Glutamatergic neuron (in vitro differentiated cells): ENCODE data around the gene INF2. TPM values are rescaled to one million over a fixed set of nuclear protein-coding genes. Genes with fewer than 3 reads are reported as not detected.

Experiments
- DNase-seq: peaks from one replicate; pipeline ENCODE4 v3.0.0; 2022
- H3K27ac Mint-ChIP-seq: one replicate; pipeline ENCODE4 v1.8.0; 2020; ENCODE audit warnings: mild to moderate bottlenecking, mixed read lengths, inconsistent platforms; ENCODE audit not compliant: unreplicated experiment
- H3K27me3 Mint-ChIP-seq: one replicate; pipeline ENCODE4 v1.8.0; 2020; ENCODE audit warnings: mild to moderate bottlenecking, moderate library complexity, mixed read lengths, inconsistent platforms; ENCODE audit not compliant: unreplicated experiment
- H3K36me3 Mint-ChIP-seq: one replicate; pipeline ENCODE4 v1.8.0; 2020; ENCODE audit warnings: mild to moderate bottlenecking, mixed read lengths, inconsistent platforms; ENCODE audit not compliant: unreplicated experiment
- H3K4me1 Mint-ChIP-seq: one replicate; pipeline ENCODE4 v1.8.0; 2020; ENCODE audit warnings: mild to moderate bottlenecking, low read depth, mixed read lengths, inconsistent platforms; ENCODE audit not compliant: unreplicated experiment
- H3K4me3 Mint-ChIP-seq: one replicate; pipeline ENCODE4 v1.8.0; 2020; ENCODE audit warnings: mild to moderate bottlenecking, mixed read lengths, inconsistent platforms; ENCODE audit not compliant: unreplicated experiment
- H3K9me3 Mint-ChIP-seq: one replicate; pipeline ENCODE4 v1.8.0; 2020; ENCODE audit warnings: mild to moderate bottlenecking, moderate library complexity, mixed read lengths, inconsistent platforms; ENCODE audit not compliant: unreplicated experiment
- total RNA-seq: library from RNA; stranded (reverse); fragmentation: NEBNext Ultra II Directional; extraction: Animal tissue kit (Norgen Biotek cat#: 25700); gene quantifications from one replicate; pipeline ENCODE4 v1.2.1, GENCODE V29; 2021; ENCODE audit not compliant: unreplicated experiment
- TF ChIP-seq, protein P1 (sequence below): fragments of 200-600 bp; sonication (generic); IDR thresholded peaks from one replicate; pipeline ENCODE4 v1.5.0; 2021; ENCODE audit not compliant: partially characterized antibody, unreplicated experiment

INF2 gene
- total RNA-seq, 1 donor from 2014 or later, result 11.8 TPM

DNA sequence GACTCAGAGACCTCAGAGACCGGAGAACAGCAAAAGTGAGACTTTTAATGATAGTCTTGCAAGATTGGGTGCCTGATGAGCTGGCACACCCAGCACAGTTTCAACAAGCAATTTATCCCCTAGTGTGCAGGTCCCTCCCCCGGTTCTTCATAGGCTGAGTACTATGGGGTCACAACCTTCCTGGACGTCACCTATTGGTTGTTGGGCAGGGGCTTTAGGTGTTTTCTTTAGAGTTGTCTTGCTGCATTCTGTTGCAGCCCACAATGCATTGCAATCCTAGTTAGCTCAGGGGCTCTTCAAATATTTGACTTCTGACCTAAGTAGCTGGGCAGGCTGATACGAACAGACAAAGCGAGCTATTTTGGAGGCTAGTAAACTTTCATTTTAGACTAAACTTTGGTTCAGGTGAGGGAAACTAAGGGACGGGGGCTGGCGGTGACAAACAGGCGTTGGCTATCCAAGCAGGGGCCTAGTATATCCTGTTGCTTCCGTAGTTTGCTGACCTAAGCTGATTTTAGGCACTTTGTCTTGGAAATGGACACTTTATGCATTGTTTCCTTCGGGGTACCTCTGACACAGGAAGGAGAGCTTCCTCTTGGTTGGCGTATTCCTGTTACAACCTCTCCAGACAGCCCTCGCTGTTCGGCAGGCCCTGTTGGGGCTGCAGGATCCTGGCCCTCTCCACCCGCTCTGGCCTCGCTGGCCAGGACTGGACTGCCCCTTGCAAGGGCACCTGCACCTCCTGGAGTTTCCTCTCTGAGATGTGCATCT is 77.6 kb downstream of the INF2 start:
- DNase-seq, result no peak
- TF ChIP-seq, protein P1, sequence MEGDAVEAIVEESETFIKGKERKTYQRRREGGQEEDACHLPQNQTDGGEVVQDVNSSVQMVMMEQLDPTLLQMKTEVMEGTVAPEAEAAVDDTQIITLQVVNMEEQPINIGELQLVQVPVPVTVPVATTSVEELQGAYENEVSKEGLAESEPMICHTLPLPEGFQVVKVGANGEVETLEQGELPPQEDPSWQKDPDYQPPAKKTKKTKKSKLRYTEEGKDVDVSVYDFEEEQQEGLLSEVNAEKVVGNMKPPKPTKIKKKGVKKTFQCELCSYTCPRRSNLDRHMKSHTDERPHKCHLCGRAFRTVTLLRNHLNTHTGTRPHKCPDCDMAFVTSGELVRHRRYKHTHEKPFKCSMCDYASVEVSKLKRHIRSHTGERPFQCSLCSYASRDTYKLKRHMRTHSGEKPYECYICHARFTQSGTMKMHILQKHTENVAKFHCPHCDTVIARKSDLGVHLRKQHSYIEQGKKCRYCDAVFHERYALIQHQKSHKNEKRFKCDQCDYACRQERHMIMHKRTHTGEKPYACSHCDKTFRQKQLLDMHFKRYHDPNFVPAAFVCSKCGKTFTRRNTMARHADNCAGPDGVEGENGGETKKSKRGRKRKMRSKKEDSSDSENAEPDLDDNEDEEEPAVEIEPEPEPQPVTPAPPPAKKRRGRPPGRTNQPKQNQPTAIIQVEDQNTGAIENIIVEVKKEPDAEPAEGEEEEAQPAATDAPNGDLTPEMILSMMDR, result no peak
- Mint-ChIP-seq H3K4me1 (peaks cover 10% of the 10 kb centered on the region), H3K4me3 (no peak overlapping the region), H3K9me3 (peaks cover 23% of the 10 kb centered on the region), H3K27me3 (peaks cover 10% of the 10 kb centered on the region), H3K36me3 (peaks cover 12% of the 10 kb centered on the region), H3K27ac (no peak overlapping the region)

DNA sequence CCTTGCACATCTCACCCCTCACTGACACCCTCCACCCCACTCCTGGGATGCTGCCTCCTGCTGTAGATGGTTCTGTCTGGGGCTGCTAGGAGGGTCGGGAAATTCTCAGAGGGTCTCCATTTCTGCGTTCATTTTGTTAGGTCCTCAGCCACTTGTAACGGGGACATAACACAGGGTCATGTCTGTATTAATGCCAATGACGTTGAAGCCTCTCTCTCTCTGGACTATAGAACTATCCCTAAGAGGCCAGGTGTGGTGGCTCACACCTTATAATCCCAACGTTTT is 78.2 kb downstream of the INF2 start:
- peaks cover 10% of the 10 kb centered on the region for H3K27me3 Mint-ChIP-seq
- TF ChIP-seq, protein P1, result no peak
- H3K27ac Mint-ChIP-seq, result no peak overlapping the region
- H3K9me3 Mint-ChIP-seq, result peaks cover 23% of the 10 kb centered on the region
- DNase-seq, result no peak
- no peak overlapping the region for H3K4me3 Mint-ChIP-seq
- H3K4me1 Mint-ChIP-seq, result peaks cover 10% of the 10 kb centered on the region
- peaks cover 12% of the 10 kb centered on the region for H3K36me3 Mint-ChIP-seq

DNA sequence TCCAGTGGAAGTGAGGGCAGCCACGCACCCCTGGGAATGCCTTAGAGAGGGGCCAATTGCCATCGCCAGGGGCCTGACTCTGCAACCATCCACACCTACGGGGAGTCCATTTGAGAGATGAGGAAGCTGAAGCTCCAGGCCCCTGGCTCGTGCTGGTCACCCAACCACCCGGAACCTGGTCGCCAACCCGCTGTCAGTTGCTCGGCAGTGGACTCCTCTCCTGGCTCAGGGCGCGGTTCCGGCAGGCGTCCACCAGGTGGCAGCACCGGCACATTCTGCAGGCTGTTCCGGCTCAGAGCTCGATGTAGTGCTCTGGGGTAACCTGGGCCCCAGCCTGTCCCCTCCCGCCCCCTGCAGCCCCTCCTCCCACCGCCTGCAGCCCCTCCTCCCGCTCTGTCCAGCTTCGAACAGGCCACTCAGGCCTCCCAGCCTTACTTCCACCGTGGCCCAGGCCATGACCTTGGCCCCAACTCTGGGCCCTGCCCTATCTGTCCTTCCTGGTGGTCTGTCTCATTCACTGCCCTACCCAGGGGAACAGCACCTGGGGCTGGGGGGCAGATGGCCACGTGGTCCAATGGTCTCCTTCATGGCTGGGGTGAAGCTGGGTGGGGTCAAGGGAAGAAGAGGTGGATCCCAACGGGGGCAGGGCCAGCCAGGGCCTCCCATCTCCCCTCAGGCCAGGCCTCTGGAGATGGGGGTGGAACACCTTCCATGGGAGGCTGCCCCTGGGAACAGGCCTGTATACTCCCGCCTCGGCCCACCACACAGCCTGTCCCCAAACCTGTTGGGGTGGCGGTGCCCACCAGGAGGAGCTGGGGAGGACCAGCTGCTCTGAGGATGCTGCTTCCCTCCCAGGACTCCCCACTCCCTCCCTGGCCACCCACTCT is 79.3 kb downstream of the INF2 start:
- Mint-ChIP-seq H3K27ac (peak overlapping the region; percentile 64), H3K4me1 (peaks cover 10% of the 10 kb centered on the region), H3K4me3 (peak overlapping the region; percentile 25), H3K9me3 (peaks cover 23% of the 10 kb centered on the region), H3K27me3 (peaks cover 10% of the 10 kb centered on the region), H3K36me3 (peaks cover 12% of the 10 kb centered on the region)
- peak; percentile 98 for DNase-seq
- TF ChIP-seq, protein P1, result peak; percentile 96

DNA sequence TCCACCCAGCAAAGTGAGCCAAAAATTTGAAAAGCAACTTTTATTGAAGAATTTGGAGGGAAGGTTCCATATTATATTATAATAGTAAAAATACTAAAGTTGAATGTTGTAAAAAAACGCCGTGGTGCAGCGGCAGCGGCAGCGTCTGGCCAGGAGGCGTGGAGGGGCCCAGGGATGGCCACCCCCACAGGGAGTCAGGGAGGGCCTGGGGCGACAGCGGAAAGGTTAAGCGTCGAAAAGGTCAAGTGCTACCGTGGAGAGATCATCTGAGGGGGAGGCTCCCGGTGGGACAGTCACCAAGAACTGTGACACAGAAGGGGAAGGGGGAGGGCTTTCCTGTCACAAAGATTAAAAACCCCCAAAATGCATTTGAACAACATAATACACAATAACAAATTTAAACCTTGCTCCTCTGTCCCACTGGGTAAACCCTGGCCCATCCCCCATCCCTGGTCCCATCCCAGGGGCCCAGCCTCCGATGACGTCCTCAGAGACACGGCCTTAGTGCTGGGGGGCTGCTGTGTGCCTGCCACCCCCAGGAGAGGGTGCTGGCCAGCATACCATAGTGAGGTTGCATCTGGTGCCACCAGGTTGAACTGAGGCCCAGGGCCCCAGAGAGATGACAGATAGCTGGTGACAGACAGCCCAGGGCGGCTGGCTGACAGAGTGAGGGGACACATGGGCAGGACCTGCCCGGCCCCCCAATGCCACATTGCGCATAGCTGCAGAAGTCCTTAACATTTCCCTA is 80.1 kb downstream of the INF2 start:
- Mint-ChIP-seq H3K4me3 (peak overlapping the region; percentile 28), H3K9me3 (peaks cover 23% of the 10 kb centered on the region), H3K4me1 (peaks cover 10% of the 10 kb centered on the region), H3K36me3 (peaks cover 12% of the 10 kb centered on the region), H3K27ac (peak overlapping the region; percentile 79), H3K27me3 (peaks cover 12% of the 10 kb centered on the region)
- DNase-seq, result no peak
- TF ChIP-seq, protein P1, result no peak
